ENCODE data around the gene NFIB. TPM values are rescaled to one million over a fixed set of nuclear protein-coding genes. Genes with fewer than 3 reads are reported as not detected.

NFIB gene
- total and polyA plus RNA-seq, 2 of the 8 experiments (the other 6 are each of a cell fraction or from before 2014, with no cell fraction given): 2.6 to 13.1 TPM

DNA sequence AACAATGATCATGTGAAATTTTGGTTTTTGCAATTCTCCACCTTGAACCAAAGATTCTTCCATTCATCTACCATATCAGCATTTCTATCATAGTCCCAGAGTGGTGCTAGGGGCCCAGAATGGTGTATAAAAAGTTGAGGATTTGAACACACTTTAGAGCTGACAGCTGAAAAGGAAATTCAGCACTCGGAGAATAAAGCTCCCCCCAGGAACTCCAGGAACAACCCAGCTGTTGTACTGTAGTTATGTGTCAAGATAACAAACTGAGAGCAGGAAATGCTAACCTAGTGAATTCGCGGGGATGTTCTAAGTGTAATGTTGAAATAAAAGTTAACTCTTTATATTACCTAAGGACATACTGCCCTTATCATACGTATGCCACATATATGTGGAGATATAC, 216.7 kb downstream of the NFIB start:
- no peak overlapping the region for H3K14ac ChIP-seq (ENCODE audit: insufficient read length)
- no peak overlapping the region for H3K27ac ChIP-seq (ENCODE audit: low read depth, low read length)
- peaks cover 0 to 11% (median 4%) of the 10 kb centered on the region in 4 experiments; a peak in 4 of 7 replicates for H3K4me1 ChIP-seq (replicated peaks in 1 of 4; ENCODE audit: control insufficient read depth in 3 of 4, insufficient read depth in 4 of 4, low read length in 3 of 4)
- no peaks in the 10 kb centered on the region for H3K9me3 ChIP-seq (ENCODE audit: insufficient read depth in 2 of 2, low read depth in 1 of 2, low read length in 1 of 2)
- no peak overlapping the region for H2BK15ac ChIP-seq (ENCODE audit: low read length)
- no peaks in the 10 kb centered on the region for H4K20me1 ChIP-seq (replicated peaks in 1 of 2; ENCODE audit: control insufficient read depth in 1 of 2, insufficient read depth in 2 of 2, low read length in 2 of 2)
- ChIA-PET CTCF (ENCODE audit: partially characterized antibody) (interaction anchor here (0.7 to 1.0 kb wide), 3 partner anchors 105 to 418 kb away, joined by 3 read pairs; no protein-coding TSS in a partner anchor), POLR2A (ENCODE audit: partially characterized antibody) (no interaction called here)
- H3K4me2 ChIP-seq (ENCODE audit: insufficient read depth in 1 of 2, low read depth in 2 of 2, low read length in 2 of 2): no peak overlapping the region
- no peak overlapping the region for H2AFZ ChIP-seq (ENCODE audit: low read length)
- 57% methylated on average over 4 of the region's 4 CpGs; no CpG with 5 or more reads in 1 of the 2 experiments for WGBS, 2 experiments (ENCODE audit: extremely low coverage in 1 of 2, insufficient coverage in 1 of 2, insufficient read length in 1 of 2, insufficient replicate concordance in 2 of 2, low coverage in 1 of 2, low lambda C conversion rate in 2 of 2, missing lambda C conversion rate in 1 of 2)
- no peak overlapping the region for H3K18ac ChIP-seq (ENCODE audit: extremely low read depth, low read length)
- FAIRE-seq: no peak
- H4K5ac ChIP-seq (ENCODE audit: insufficient read length, low read depth, low read length): no peak overlapping the region
- H3K4ac ChIP-seq (replicated peaks; ENCODE audit: insufficient read length, low read depth, low read length): no peak overlapping the region
- no peak for DNase-seq (ENCODE audit: low read depth in 1 of 2, low spot score in 2 of 2)
- no peak overlapping the region for H2BK20ac ChIP-seq (ENCODE audit: low read length)
- no peaks in the 10 kb centered on the region for H3K27me3 ChIP-seq (replicated peaks in 1 of 4; ENCODE audit: control insufficient read depth in 3 of 4, extremely low read depth in 1 of 4, insufficient read depth in 3 of 4, low read length in 3 of 4)
- H3K4me3 ChIP-seq (ENCODE audit: extremely low read depth in 1 of 4, insufficient read depth in 2 of 4, low read depth in 3 of 4, low read length in 4 of 4): no peak overlapping the region
- H2BK120ac ChIP-seq (replicated peaks; ENCODE audit: low read depth, low read length): no peak overlapping the region
- no peak overlapping the region for H3K23ac ChIP-seq (ENCODE audit: insufficient read length)
- H3K36me3 ChIP-seq (ENCODE audit: control insufficient read depth in 2 of 4, insufficient read depth in 4 of 4, low read length in 3 of 4): no peaks in the 10 kb centered on the region; a peak in 1 of 8 replicates
- H3K56ac ChIP-seq (replicated peaks; ENCODE audit: insufficient read length, low read depth, low read length): no peak overlapping the region
- no peaks in the 10 kb centered on the region for H3K23me2 ChIP-seq (ENCODE audit: low read depth, low read length)
- H2BK5ac ChIP-seq (ENCODE audit: low read depth, low read length): no peak overlapping the region
- H2AK5ac ChIP-seq (ENCODE audit: low read depth, low read length): no peak overlapping the region
- no peak for TF ChIP-seq JUN (IDR thresholded peaks at IDR 0.05; ENCODE audit: low read depth, low read length)
- TF ChIP-seq TCF12 (IDR thresholded peaks at IDR 0.05; ENCODE audit: low read depth, low read length): no peak
- no peak for TF ChIP-seq KDM5A (IDR thresholded peaks at IDR 0.05; ENCODE audit: low read length)
- TF ChIP-seq SAP30 (IDR thresholded peaks at IDR 0.05; ENCODE audit: insufficient read depth, insufficient replicate concordance, low read length): no peak
- TF ChIP-seq TEAD4 (IDR thresholded peaks at IDR 0.05; ENCODE audit: low read depth, low read length): no peak
- no peak for TF ChIP-seq EGR1 (IDR thresholded peaks at IDR 0.05; ENCODE audit: borderline replicate concordance, low read depth, low read length)
- TF ChIP-seq KDM1A (IDR thresholded peaks at IDR 0.05; ENCODE audit: borderline replicate concordance, low read length): no peak
- TF ChIP-seq SUZ12 (IDR thresholded peaks at IDR 0.05; ENCODE audit: low read length): no peak
- TF ChIP-seq BCL11A (IDR thresholded peaks at IDR 0.05; ENCODE audit: low read depth in 2 of 2, low read length in 2 of 2): no peak
- TF ChIP-seq TAF1 (IDR thresholded peaks at IDR 0.05; ENCODE audit: low read depth, low read length): no peak
- TF ChIP-seq SIX5 (IDR thresholded peaks at IDR 0.05; ENCODE audit: low read depth, low read length): no peak
- no peaks in the 10 kb centered on the region for H3K79me1 ChIP-seq (ENCODE audit: low read depth, low read length)
- H3K9ac ChIP-seq (replicated peaks in 1 of 4; ENCODE audit: extremely low read depth in 1 of 4, low read depth in 3 of 4, low read length in 3 of 4): no peak overlapping the region
- no peaks in the 10 kb centered on the region for H3K79me2 ChIP-seq (ENCODE audit: control insufficient read depth in 1 of 2, insufficient read depth in 2 of 2, low read length in 2 of 2)
- H2BK12ac ChIP-seq (ENCODE audit: low read depth, low read length): no peak overlapping the region
- H4K91ac ChIP-seq (replicated peaks; ENCODE audit: insufficient read length, low read length): no peak overlapping the region
- H4K8ac ChIP-seq (ENCODE audit: extremely low read depth, insufficient read depth, low read length): no peak overlapping the region
